Caco-2 (cell line): ENCODE results near the gene IQCK. TPM values are rescaled to one million over a fixed set of nuclear protein-coding genes. Genes with fewer than 3 reads are reported as not detected.

Experiments
- BruUV-seq: library from RNA; stranded (reverse); fragments of 400-500 nt; replicated peaks from 2 replicates; lab custom pipeline; 2021; lab: Mats Ljungman, UMichigan
- CTCF ChIA-PET: fragments of 300-600 bp; sonication (Branson Sonifier 250); formaldehyde crosslinking; loops from one replicate; lab custom pipeline; 2022; ENCODE audit warnings: antibody characterized with exemption; lab: Charles Lee
- POLR2A ChIA-PET: fragments of 300-600 bp; sonication (Branson Sonifier 250); formaldehyde crosslinking; loops from one replicate; lab custom pipeline; 2022; ENCODE audit warnings: antibody characterized with exemption; lab: Charles Lee
- DNase-seq, 2 experiments: peaks; one replicate each; pipeline versions ENCODE4 v3.0.0 to v3.0.0-alpha.2; 2020 to 2022
- H3K27me3 ChIP-seq: replicated peaks from 2 replicates; pipeline ENCODE4 v1.6.0; 2011; ENCODE audit warnings: low read length; ENCODE audit not compliant: control insufficient read depth, insufficient read depth
- H3K36me3 ChIP-seq: 2 replicates; pipeline ENCODE4 v1.5.1; 2011; ENCODE audit warnings: low read length; ENCODE audit not compliant: control insufficient read depth, insufficient read depth
- H3K4me1 ChIP-seq: fragments of 250-450 bp; sonication (Bioruptor Pico); 2 replicates; pipeline ENCODE4 v1.5.1; 2020; ENCODE audit warnings: mild to moderate bottlenecking
- H3K4me3 ChIP-seq: 2 replicates; pipeline ENCODE4 v1.5.1; 2011; ENCODE audit warnings: low read depth, mild to moderate bottlenecking, control low read depth, low read length
- H3K9me3 ChIP-seq: fragments of 250-450 bp; sonication (Bioruptor Pico); 2 replicates; pipeline ENCODE4 v1.5.1; 2020; ENCODE audit warnings: mild to moderate bottlenecking, moderate library complexity
- H3K27ac Mint-ChIP-seq: one replicate; pipeline ENCODE4 v1.8.0; 2022; ENCODE audit warnings: mixed read lengths; ENCODE audit not compliant: unreplicated experiment
- H3K27me3 Mint-ChIP-seq: one replicate; pipeline ENCODE4 v1.8.0; 2022; ENCODE audit warnings: mixed read lengths; ENCODE audit not compliant: insufficient read depth, unreplicated experiment
- H3K36me3 Mint-ChIP-seq: one replicate; pipeline ENCODE4 v1.8.0; 2022; ENCODE audit warnings: mild to moderate bottlenecking, mixed read lengths; ENCODE audit not compliant: insufficient read depth, unreplicated experiment
- H3K4me1 Mint-ChIP-seq: one replicate; pipeline ENCODE4 v1.8.0; 2022; ENCODE audit warnings: low read depth, mixed read lengths; ENCODE audit not compliant: unreplicated experiment
- H3K4me3 Mint-ChIP-seq: one replicate; pipeline ENCODE4 v1.8.0; 2022; ENCODE audit warnings: mild to moderate bottlenecking, moderate library complexity, mixed read lengths; ENCODE audit not compliant: unreplicated experiment
- H3K9me3 Mint-ChIP-seq: one replicate; pipeline ENCODE4 v1.8.0; 2022; ENCODE audit warnings: mixed read lengths; ENCODE audit not compliant: unreplicated experiment
- CTCF ChIP-seq, 2 experiments: fragments of 200-600 bp in 1 of 2; IDR thresholded peaks; 1 replicate in 1 of 2; 2 replicates in 1 of 2; pipeline versions ENCODE4 v1.5.1 to v1.8.0; 2011 to 2022; ENCODE audit warnings: antibody characterized with exemption in 1 of 2, control low read depth in 1 of 2, inconsistent platforms in 1 of 2, low read depth in 1 of 2, low read length in 1 of 2, mild to moderate bottlenecking in 1 of 2, moderate library complexity in 1 of 2; ENCODE audit not compliant: insufficient read depth in 1 of 2, severe bottlenecking in 1 of 2, unreplicated experiment in 1 of 2
- intact Hi-C: fragments of 100-400 bp; cut with micrococcal nuclease; formaldehyde crosslinking; loops from one replicate; pipeline ENCODE4 v1.10.0; 2022; ENCODE audit not compliant: unreplicated experiment
- total RNA-seq: library from RNA; stranded (reverse); gene quantifications from 2 replicates; pipeline ENCODE4 v1.2.3, GENCODE V29; 2022

IQCK gene
- total RNA-seq, 1 experiment from 2014 or later: 2.0 TPM

GRCh38 chr16:19841184-19841583, 123.1 kb downstream of the IQCK start:
- H3K36me3 ChIP-seq: no peaks in the 10 kb centered on the region
- ChIA-PET POLR2A (no interaction called here), CTCF (no interaction called here)
- Mint-ChIP-seq H3K36me3 (no peaks in the 10 kb centered on the region), H3K4me3 (no peak overlapping the region), H3K4me1 (peaks cover 6% of the 10 kb centered on the region), H3K27me3 (no peaks in the 10 kb centered on the region), H3K9me3 (no peaks in the 10 kb centered on the region), H3K27ac (no peak overlapping the region)
- H3K4me3 ChIP-seq: no peak overlapping the region
- no TSS peak for BruUV-seq
- no peaks in the 10 kb centered on the region for H3K27me3 ChIP-seq
- no peak for DNase-seq
- intact Hi-C loops: no loop called here
- no peak for TF ChIP-seq CTCF (IDR thresholded peaks at IDR 0.05; ENCODE audit: insufficient read depth in 1 of 2, low read depth in 1 of 2, low read length in 1 of 2, severe bottlenecking in 1 of 2, unreplicated experiment in 1 of 2)
- H3K4me1 ChIP-seq: no peaks in the 10 kb centered on the region
- H3K9me3 ChIP-seq: no peaks in the 10 kb centered on the region

- BruUV-seq: no TSS peak
Observed at GRCh38 chr16:19842426-19843157, 124.5 kb downstream of the IQCK start.

GRCh38 chr16:19843371-19843770, 125.3 kb downstream of the IQCK start:
- Mint-ChIP-seq H3K27me3 (no peaks in the 10 kb centered on the region), H3K4me1 (peaks cover 6% of the 10 kb centered on the region), H3K4me3 (no peak overlapping the region), H3K9me3 (no peaks in the 10 kb centered on the region), H3K36me3 (no peaks in the 10 kb centered on the region), H3K27ac (no peak overlapping the region)
- intact Hi-C loops: no loop called here
- H3K9me3 ChIP-seq: no peaks in the 10 kb centered on the region
- H3K36me3 ChIP-seq: no peaks in the 10 kb centered on the region
- BruUV-seq: no TSS peak
- H3K4me3 ChIP-seq: no peak overlapping the region
- no peaks in the 10 kb centered on the region for H3K4me1 ChIP-seq
- no peak for DNase-seq
- no peak for TF ChIP-seq CTCF (IDR thresholded peaks at IDR 0.05; ENCODE audit: insufficient read depth in 1 of 2, low read depth in 1 of 2, low read length in 1 of 2, severe bottlenecking in 1 of 2, unreplicated experiment in 1 of 2)
- CTCF ChIA-PET: no interaction called here
- POLR2A ChIA-PET: no interaction called here
- H3K27me3 ChIP-seq: no peaks in the 10 kb centered on the region

More at GRCh38 chr16:19842426-19843157, 124.5 kb downstream of the IQCK start:
- no peak overlapping the region for H3K4me3 ChIP-seq
- no peaks in the 10 kb centered on the region for H3K27me3 Mint-ChIP-seq
- H3K36me3 ChIP-seq: no peaks in the 10 kb centered on the region
- no peaks in the 10 kb centered on the region for H3K9me3 Mint-ChIP-seq
- H3K4me3 Mint-ChIP-seq: no peak overlapping the region
- TF ChIP-seq CTCF (IDR thresholded peaks at IDR 0.05; ENCODE audit: insufficient read depth in 1 of 2, low read depth in 1 of 2, low read length in 1 of 2, severe bottlenecking in 1 of 2, unreplicated experiment in 1 of 2): no peak
- DNase-seq: no peak
- H3K27ac Mint-ChIP-seq: no peak overlapping the region
- ChIA-PET POLR2A (no interaction called here), CTCF (no interaction called here)
- no peaks in the 10 kb centered on the region for H3K4me1 ChIP-seq
- H3K4me1 Mint-ChIP-seq: peaks cover 6% of the 10 kb centered on the region
- no peaks in the 10 kb centered on the region for H3K9me3 ChIP-seq
- intact Hi-C loops: no loop called here
- no peaks in the 10 kb centered on the region for H3K36me3 Mint-ChIP-seq
- no peaks in the 10 kb centered on the region for H3K27me3 ChIP-seq
